ENCODE data around the gene DCUN1D1. TPM values are rescaled to one million over a fixed set of nuclear protein-coding genes. Genes with fewer than 3 reads are reported as not detected.

DCUN1D1 gene
- total RNA-seq, 1 donor from 2014 or later = 44.2 TPM

DNA sequence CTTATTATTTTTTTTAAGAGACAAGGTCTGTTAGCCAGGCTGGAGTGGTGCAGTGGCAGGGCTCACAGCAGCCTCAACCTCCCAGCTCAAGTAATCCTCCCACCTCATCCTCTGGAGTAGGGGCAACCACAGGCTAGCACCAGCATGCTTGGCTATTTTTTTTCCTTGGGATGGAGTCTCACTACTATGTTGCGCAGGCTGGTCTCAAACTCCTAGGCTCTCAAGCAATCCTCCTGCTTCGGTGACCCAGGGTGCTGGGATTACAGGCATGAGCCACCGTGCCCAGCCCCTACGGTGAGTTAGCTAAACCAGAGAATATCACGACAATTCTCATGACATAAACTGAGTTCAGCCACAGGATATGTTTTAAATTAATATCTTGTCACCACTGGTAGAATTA lies 2.0 kb downstream of the DCUN1D1 start:
- peaks cover 37% of the 10 kb centered on the region for H3K4me1 Mint-ChIP-seq
- intact Hi-C loops (cut with micrococcal nuclease) = no loop called here
- no peak for DNase-seq
- peaks cover 6% of the 10 kb centered on the region for H3K36me3 Mint-ChIP-seq (ENCODE audit: low read depth)
- no peak overlapping the region for H3K27ac Mint-ChIP-seq
- H3K4me3 Mint-ChIP-seq = no peak overlapping the region
- H3K27me3 Mint-ChIP-seq = no peaks in the 10 kb centered on the region
- H3K9me3 Mint-ChIP-seq = no peaks in the 10 kb centered on the region
- POLR2A ChIA-PET = interaction anchor here (0.7 kb wide), 1 partner anchor 185 kb away, joined by 4 read pairs; the partner anchor contains the start of gene ATP11B
- CTCF ChIA-PET = no interaction called here
- TF ChIP-seq, protein P1, sequence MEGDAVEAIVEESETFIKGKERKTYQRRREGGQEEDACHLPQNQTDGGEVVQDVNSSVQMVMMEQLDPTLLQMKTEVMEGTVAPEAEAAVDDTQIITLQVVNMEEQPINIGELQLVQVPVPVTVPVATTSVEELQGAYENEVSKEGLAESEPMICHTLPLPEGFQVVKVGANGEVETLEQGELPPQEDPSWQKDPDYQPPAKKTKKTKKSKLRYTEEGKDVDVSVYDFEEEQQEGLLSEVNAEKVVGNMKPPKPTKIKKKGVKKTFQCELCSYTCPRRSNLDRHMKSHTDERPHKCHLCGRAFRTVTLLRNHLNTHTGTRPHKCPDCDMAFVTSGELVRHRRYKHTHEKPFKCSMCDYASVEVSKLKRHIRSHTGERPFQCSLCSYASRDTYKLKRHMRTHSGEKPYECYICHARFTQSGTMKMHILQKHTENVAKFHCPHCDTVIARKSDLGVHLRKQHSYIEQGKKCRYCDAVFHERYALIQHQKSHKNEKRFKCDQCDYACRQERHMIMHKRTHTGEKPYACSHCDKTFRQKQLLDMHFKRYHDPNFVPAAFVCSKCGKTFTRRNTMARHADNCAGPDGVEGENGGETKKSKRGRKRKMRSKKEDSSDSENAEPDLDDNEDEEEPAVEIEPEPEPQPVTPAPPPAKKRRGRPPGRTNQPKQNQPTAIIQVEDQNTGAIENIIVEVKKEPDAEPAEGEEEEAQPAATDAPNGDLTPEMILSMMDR (IDR thresholded peaks at IDR 0.05) = no peak
- ATAC-seq (ENCODE audit: low read depth) = no peak

DNA sequence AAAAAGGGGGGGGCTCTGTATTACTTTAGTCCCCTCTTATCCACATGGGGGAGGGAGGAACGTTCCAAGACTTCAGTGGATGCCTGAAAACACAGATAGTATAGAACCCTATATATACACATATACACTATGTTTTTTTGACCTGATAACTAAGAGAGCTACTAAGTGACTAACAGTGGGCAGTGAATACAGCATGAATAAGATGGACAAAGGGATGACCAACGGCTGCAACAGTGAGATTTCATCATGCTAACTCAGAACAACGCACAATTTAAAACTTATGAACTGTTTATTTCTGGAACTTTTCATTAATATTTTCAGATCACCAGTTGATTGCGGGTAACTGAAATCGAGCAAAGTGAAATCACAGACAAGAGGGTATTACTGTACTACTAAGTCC lies 7.3 kb downstream of the DCUN1D1 start:
- peaks cover 48% of the 10 kb centered on the region for H3K4me1 Mint-ChIP-seq
- CTCF ChIA-PET = no interaction called here
- no peak for DNase-seq
- TF ChIP-seq, protein P1 (IDR thresholded peaks at IDR 0.05) = no peak
- H3K36me3 Mint-ChIP-seq (ENCODE audit: low read depth) = peaks cover 7% of the 10 kb centered on the region
- H3K27ac Mint-ChIP-seq = no peak overlapping the region
- no peaks in the 10 kb centered on the region for H3K27me3 Mint-ChIP-seq
- POLR2A ChIA-PET = interaction anchor here (0.7 kb wide), 1 partner anchor 10 kb away, joined by 3 read pairs; no protein-coding TSS in a partner anchor
- H3K9me3 Mint-ChIP-seq = no peaks in the 10 kb centered on the region
- intact Hi-C loops (cut with micrococcal nuclease) = no loop called here
- ATAC-seq (ENCODE audit: low read depth) = no peak
- H3K4me3 Mint-ChIP-seq = no peak overlapping the region

DNA sequence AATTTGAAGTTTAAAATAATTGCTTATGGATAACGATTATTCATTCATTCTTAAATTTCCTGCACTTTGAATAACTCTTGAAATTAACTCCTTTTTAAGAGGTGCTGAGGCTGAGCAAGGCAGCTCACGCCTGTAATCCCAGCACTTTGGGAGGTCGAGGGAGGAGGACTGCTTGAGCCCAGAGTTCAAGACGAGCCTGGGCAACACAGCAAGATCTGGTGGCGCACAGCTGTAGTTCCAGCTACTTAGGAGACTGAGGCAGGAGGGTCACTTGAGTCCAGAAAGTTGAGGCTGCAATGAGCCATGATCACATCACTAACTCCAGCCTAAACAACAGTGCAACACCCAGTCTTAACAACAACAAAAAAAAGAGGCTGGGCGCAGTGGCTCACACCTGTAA lies 8.0 kb downstream of the DCUN1D1 start:
- TF ChIP-seq, protein P1 (IDR thresholded peaks at IDR 0.05) = no peak
- peaks cover 7% of the 10 kb centered on the region for H3K36me3 Mint-ChIP-seq (ENCODE audit: low read depth)
- H3K4me3 Mint-ChIP-seq = no peak overlapping the region
- intact Hi-C loops (cut with micrococcal nuclease) = no loop called here
- POLR2A ChIA-PET = no interaction called here
- peaks cover 53% of the 10 kb centered on the region for H3K4me1 Mint-ChIP-seq
- H3K9me3 Mint-ChIP-seq = no peaks in the 10 kb centered on the region
- H3K27ac Mint-ChIP-seq = no peak overlapping the region
- CTCF ChIA-PET = interaction anchor here (0.6 kb wide), 1 partner anchor 23 kb away, joined by 3 read pairs; no protein-coding TSS in a partner anchor
- no peak for DNase-seq
- no peak for ATAC-seq (ENCODE audit: low read depth)
- H3K27me3 Mint-ChIP-seq = no peaks in the 10 kb centered on the region

DNA sequence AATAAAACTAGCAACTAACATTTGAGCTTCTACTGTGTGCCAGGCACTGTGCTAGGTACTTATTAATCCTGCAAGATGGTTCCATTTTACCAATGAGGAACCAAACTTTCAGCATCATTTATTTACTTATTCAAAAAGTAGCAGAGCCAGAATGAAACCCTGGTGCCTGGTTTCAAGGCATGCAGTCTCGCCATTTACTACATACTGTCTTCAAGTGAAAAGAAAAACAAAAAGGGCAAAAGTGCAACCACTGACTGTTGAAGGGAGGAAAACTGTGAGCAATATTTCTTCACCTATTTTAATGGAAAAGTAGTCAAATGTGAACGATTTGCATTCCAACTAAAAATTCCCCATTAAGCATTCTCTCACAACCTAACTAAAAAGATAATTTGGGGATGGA lies 8.7 kb downstream of the DCUN1D1 start:
- Mint-ChIP-seq H3K36me3 (ENCODE audit: low read depth) (peaks cover 10% of the 10 kb centered on the region), H3K27ac (no peak overlapping the region), H3K27me3 (no peaks in the 10 kb centered on the region), H3K4me1 (peaks cover 56% of the 10 kb centered on the region), H3K4me3 (no peak overlapping the region), H3K9me3 (no peaks in the 10 kb centered on the region)
- ATAC-seq (ENCODE audit: low read depth) = no peak
- intact Hi-C loops (cut with micrococcal nuclease) = no loop called here
- POLR2A ChIA-PET = interaction anchor here (0.6 kb wide), 1 partner anchor 8 kb away, joined by 4 read pairs; no protein-coding TSS in a partner anchor
- CTCF ChIA-PET = no interaction called here
- DNase-seq = no peak
- TF ChIP-seq, protein P1 (IDR thresholded peaks at IDR 0.05) = no peak

DNA sequence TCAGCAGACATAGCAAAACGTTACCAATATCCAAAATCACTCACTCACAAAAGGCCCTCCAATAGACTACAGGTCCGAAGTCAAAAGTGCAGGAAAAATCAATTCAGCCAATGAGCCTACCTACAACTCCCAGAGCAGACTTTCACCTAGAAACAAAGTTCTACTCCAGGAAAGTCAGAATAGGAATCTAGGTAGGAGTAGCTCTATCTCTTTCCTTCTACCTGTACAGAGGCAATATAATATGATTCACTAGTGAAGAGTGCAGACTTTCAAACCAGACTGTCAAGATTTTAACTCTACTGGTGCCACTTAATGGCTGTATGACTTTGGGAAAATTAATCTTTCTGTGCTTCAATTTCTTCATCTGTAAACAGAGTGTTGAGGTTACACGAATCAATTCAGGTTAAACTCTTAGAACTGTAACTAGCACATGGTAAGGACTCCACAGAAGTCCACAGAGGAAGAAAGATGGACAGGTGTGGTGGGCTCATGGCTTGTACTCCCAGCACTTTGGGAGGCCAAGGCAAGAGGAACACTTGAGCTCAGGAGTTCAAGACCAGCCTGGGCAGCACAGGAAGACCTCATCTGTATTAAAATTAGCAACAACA lies 9.4 kb downstream of the DCUN1D1 start:
- TF ChIP-seq, protein P1 (IDR thresholded peaks at IDR 0.05) = no peak
- Mint-ChIP-seq H3K27me3 (no peaks in the 10 kb centered on the region), H3K27ac (no peak overlapping the region), H3K9me3 (no peaks in the 10 kb centered on the region), H3K36me3 (ENCODE audit: low read depth) (peaks cover 13% of the 10 kb centered on the region), H3K4me3 (no peak overlapping the region), H3K4me1 (peaks cover 56% of the 10 kb centered on the region)
- intact Hi-C loops (cut with micrococcal nuclease) = no loop called here
- DNase-seq (no peak), ATAC-seq (ENCODE audit: low read depth) (no peak)
- ChIA-PET POLR2A (no interaction called here), CTCF (no interaction called here)

Data from activated B cell treated with CpG ODN at 0.5 μM for 24 hours (primary cell).